NCI-H510A (cell line): Measurements from ENCODE around the gene C1QTNF8.

Experiments
- DNase-seq: peaks from one replicate; lab custom pipeline; 2025; lab: John Stamatoyannopoulos, UW

C1QTNF8 gene

DNA sequence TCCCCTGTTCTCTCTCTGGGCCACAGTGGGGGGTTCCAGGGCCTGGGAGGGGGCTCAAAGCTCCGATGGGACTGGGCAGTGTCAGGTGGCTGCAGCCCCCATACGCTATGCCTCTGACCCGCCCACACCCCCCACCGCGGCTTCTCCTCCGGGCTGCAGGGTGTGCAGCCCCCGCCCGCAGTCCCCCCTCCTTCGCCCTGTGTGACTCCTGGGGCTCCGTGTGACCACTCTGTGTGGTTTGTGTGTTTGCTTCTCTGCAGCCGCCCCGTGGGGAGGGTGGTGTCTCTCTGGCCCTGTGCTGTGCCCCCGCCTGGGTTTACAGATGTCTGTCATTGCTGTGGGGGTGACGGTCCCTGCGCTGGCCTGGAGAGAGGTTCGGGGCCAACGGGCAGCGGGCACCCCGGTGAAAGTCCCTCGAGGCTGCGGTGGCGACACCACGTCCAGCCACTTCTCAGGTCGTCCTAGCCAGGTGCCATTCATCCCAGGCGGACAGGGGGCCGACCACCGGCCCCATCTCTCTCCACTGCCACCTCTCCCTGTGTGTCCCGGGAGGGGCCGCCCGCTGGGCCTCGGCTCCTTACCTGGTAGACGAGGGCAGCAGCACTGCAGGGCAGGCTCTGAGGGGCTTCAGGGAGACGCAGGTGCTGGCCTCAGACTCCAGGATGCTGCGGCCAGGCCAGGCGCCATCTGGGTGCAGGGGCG, 18.0 kb downstream of the C1QTNF8 start:
- DNase-seq: no peak

DNA sequence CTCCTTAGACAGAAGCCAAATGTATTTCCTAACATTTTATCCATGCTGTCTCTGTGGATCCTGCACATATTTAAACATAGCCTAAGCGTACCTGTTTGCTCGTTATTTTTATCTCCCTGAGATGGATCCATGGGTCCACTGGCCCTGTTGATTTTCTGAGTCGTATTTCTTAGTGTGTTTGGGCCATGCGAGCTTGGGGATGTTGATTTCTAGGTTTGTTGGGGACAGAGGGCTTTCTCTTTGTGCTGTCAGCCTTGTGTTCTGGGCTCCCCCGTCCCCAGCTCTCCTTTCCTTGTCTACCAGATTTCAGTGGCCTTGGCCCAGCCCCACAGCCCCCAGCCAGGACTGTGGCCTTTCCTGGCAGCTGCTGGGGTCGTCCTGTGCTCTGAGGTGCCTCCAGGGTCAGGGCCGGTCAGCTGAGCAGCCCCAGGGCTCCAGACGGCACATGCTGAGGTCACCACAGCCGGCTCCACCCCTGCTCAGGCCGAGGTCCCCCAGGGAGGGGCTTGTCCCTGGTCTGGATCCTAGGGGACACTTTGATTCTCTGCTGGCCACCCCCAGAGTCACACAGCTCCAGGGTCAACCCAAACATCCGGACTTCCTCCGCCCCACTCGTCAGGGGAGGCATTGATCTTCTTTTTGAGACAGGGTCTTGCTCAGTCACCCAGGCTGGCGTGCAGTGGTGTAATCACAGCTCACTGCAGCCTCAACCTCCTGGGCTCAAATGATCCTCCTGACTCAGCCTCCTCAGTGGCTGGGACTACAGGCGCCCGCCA, 19.1 kb downstream of the C1QTNF8 start:
- no peak for DNase-seq

DNA sequence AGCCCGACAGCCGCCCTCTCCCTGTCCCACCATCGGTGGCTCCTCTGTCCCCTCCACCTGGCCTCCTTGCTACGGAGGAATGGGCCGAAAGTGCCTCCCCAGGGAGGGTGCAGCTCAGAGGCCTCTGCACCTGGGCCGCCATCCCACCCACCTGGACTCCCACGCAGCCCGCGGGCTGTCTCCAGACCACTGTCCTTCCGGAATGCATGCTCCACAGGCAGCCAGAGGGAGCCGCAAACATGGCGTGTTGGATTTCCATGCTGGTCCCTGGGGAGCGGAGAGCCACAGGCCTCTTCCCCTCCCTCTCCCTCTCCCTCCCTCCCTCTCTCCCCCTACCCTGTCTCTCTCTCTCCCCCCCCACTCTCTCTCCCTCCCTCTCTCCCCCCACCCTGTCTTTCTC, 20.5 kb downstream of the C1QTNF8 start:
- no peak for DNase-seq

DNA sequence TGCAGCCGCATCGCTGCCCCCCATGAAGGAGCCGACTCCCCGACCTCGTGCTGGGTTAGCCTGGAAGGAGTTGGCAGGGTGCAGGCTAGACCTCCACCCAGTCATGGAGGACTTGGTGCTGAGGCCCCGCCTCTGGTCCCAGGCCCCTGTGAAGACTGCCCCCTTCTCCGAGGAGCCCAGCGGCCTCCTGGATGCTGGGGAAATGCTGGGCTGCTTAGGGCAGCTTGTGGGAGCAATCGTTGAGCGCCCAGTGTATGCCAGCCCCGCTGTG, 21.7 kb downstream of the C1QTNF8 start:
- no peak for DNase-seq

DNA sequence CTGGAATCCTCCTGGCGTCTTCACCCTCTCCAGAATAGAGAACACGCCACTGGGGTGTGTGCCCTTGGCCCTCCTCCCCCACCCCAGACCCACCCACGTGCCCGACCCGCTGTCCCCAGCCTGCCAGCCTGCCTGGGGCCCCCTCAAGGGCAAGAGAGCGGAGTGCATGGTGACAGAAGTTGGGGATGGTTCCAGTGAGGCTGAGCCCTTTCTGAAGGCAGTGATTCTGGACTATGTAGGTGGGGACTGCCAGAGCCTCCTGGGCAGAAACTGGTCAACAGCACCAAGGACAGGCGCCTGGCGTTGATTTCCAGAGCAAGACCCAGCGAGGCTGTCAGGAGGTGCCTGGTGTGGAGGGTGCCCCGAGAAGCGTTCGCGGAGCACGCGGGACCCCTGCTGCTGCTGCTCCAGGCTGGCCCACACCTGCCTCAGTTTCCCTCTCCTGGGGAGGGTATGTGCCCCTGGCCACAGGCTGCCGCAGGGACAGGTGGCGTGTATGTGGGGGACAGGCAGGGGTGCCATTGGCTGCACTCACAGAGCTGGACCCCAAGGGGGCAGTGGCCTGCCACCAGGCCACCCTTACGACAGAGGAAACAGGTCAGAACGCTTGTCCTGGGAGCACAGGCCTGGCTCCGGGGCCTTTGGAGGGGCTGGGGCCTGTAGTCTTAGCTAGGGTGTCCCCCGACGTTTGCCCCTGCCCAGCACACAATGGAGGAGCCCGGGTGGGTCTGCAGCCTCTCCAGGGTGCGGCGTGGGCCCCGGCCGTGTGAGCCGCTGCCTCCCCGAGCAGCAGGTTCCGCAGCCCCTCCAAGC, 22.3 kb downstream of the C1QTNF8 start:
- DNase-seq: no peak

DNA sequence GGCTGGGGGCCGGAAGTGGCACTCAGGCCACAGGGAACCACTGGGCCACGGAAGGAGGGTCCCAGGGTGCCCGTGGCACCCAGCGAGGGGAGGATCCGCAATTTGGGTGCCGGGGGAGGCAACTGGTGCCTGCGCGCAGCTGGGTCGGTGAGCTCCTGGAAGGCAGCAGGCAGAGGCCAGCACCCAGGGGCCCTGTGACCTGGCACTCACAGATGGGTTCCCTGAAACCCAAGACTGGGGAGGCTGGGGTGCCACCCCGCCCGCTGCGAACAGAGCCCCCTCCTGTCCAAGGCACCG, 22.8 kb downstream of the C1QTNF8 start:
- DNase-seq: no peak

DNA sequence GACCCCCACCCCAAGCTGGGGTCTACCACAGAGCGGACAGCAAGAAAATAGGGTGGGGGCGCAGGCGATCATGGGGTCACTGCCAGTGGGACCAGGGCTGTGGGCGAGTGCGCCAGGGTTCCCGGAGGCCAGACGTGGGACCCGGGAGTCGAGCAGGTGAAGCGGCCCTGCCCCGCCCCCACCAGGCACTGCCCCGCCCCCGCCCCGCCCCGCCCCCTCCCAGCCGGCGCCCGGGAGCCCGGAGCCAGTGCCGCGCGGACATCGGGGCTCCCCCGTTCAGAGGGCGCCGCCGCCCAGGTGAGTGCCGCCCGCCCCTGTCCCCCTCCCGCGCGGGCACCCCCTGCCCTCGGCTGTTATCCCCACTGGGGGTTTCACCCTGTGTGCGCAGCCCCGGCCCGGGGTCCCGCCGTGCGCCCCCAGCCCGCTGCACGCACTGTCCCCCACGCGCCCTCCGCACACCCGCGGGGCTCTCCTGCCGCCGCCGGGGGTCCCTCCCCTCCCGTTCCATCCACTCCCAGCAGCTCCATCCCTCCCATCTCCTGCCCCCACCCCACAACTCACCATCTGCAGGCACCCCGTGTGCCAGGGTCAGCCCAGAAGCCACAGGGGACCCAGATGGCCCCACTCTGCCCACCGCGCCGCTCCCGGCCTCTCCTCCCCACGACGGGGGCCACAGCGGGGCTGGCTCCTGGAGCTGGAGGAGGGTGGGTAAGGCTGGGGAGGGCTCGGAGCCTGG, 23.4 kb downstream of the C1QTNF8 start, which contains the start of gene SSTR5:
SSTR5 (plus strand) TSS at position 222 of the 736 bp plus-strand sequence. CDS start 6,122 bp downstream, outside the sequence.
- no peak for DNase-seq

DNA sequence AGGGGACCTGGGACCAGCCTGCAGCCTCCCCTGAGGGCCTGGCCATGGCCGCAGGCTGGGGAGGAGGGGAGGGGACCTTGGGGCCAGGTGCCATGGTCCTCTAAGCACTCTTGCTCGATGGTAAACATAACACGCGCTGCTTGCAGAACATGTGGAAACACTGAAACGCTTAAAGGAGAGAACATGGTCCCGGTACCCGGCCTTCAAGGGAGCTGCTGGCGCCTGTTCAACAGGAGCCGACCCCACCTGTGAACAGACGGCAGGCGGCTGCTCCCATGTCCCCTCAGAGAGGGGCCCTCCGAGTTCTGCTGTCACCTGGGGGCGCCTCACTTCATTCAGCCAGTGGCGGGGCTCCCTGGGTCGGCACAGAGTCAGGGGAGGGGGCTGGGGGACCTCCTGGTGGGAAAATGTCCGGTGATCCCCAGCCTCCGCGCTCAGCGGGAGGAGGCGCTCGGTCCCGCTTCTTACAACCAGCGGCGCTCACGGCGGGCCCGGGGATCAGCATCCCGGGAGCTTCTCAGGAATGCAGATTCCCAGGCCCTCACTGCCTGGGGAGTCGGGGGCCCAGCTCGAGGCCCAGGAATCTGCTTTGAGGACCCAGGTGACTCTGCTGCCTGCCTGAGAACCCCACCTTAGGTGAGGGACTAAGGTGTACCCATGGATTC, 24.4 kb downstream of the C1QTNF8 start:
- DNase-seq: no peak

DNA sequence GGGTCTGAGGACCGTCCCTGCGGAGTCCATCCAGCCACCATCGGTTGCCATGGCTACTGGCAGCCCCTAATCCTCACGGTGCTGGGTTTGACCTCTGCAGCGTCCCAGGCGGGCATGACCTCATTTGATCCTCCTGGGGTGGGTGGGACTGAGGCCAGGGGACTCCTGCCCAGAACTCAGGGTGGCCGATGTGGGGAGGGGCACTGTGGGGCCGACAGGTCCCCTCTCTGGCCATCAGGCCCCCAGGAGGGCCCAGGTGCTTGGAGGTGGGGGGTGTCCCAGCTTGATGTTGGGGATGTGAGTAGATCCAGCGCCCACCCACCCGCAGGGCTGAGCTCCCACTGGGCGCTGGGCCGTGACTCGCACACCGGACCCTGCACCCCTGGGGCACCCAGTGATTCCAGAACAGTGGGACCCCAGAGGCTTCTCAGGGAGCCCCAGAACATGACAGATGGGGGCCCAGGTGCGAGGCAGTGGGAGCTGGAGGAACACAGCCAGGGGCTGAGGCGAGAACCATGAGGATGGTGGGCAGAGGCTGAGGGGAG, 25.1 kb downstream of the C1QTNF8 start:
- DNase-seq: no peak

DNA sequence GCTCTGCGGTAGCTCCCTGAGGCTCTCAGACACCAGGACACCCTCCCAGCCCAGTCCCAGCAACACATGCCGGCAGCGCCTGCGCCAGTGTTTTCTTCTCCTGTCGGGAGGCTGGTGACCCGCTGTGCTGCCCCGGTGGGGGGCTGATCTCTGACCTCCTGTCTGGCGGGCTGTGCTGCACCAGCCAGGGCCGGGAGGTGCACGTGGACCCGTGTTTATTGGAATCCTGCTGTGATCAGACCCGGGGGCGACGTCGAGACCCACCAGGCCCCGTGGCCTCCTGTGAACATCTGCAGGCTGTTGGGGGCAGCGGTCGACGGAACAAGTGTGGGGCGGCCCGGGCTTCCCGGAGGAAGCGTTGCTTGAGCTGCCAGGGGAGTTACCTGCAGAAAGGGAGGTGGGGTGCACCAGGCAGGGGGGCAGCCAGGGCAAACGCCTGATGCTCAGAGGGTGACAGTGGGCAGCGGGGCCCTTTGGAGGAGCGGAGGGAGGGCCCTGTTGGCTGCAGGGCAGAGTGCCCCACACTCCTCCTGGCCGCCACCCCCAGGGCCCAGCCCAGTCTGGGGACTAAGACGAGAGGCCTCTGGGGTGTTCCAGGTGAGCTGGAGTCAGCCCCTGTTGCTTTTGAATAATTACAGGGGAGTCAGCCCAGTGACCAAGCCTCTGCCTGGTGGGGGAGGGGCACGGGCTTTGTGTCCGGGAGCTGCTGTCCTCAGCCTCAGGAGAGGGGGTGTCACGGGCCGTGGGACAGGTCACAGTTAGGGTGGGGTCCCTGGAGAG, 25.8 kb downstream of the C1QTNF8 start:
- no peak for DNase-seq

DNA sequence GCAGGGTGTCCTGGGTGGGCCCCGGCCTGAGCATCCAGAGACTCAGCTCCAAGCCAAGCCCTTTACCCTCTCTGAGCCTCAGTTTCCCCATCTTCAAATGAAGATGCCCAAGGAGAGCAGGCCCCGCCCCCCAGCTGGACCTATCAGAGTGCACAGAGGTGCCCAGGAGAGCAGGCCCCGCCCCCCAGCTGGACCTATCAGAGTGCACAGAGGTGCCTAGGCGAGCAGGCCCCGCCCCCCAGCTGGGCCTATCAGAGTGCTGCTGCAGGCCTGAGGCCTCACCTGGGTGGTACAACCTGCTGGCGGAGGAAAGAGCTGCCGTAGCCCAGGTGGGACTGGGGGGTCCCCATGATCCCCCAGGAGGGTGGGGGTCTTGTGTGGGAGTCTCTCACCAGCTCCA, 26.9 kb downstream of the C1QTNF8 start:
- no peak for DNase-seq

DNA sequence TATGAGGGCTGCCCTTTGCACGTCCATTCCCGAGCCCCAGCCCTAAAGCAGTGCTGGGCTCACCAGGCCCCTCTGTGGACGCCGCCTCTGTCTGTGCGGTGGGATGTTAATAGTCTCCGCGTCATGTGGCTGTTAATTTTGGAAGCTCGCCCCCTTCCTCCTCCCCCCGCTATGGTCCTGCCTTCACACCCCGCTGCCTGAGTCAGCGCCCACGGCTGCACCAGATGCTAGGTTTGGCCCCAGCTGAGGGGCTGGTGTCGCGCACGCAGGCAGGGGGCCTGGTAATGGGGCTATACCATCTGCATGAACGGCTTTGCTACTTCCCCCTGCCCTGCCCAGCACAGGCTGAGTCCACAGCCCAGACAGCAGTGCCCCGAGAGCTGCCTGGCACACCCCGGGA, 27.6 kb downstream of the C1QTNF8 start:
- no peak for DNase-seq

DNA sequence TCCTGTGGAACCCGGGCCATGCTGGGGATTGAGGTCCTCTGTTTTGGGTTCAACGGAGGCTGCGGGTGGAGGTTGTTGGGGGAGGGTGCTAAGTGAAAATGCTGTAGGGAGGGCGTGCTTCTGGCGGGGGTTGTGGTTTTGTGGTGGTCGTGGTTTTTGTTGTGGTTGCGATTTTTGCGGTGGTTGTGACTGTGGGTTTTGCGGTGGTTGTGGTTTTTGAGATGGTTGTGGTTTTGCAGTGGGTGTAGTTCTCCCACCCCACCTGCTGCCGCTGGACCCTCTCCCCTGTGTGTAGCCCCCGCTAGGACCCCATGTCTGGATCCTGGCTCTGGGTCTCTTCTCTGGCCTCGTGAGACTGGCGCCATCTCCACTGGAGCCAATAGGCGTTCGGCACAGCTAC, 28.4 kb downstream of the C1QTNF8 start:
- DNase-seq: no peak

DNA sequence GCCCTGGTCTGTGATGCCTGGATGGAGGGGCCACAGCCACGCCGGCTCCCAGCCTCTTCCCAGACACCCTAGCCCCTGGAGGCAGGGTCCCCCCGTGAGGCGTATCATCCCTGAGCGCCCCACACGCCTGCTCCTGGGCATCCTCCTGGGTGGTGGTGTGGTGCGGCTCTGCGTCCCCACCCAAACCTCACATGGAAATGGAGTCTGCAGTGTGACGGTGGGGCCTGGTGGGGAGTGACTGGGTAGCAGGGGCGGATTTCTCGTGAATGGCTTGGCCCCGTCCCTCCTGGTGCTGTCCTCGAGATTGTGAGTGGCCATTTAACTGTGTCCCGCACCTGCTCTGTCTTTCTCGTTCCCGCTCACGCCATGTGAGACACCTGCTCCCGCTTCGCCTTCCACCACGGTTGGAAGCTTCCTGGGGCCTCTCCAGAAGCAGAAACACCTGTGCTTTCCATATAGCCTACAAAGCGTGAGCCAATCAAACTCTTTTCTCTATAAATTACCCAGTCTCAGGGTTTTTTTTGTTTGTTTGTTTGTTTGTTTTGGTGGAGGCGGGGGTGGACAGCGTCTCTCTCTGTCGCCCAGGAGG, 29.4 kb downstream of the C1QTNF8 start:
- DNase-seq: no peak

DNA sequence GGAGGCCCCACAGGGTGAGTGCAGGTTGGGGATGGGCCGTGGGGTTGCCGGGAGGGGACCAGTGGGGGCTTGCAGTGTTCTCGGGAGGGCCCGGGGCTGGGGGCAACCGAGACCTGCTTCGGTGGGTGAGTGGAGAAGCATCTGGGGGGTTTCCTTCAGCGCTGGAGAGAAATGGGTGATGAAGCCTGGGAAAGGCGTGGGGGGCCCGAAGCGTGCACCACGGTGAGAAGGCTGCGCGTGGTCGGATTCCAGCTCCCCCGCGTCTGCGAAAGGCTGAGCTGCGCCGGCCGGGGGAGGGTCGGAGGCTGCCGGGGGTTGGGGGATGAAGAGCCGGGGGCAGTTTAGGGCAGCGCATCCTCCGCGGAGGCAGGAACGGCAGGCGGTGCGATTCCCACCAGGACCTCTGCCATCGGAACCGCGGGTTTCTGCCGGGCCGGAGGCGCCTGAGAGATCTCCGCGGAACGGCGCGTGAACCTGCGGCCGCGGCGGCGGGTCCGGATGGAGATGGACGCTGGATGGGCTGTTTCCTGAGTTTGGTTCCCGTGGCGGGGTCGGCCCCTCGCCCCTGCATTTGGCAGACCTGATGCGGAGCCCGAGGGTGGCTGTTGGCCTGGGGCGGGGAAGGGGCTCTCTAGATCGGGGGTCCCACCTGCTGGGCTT, 30.4 kb downstream of the C1QTNF8 start:
- DNase-seq: no peak

DNA sequence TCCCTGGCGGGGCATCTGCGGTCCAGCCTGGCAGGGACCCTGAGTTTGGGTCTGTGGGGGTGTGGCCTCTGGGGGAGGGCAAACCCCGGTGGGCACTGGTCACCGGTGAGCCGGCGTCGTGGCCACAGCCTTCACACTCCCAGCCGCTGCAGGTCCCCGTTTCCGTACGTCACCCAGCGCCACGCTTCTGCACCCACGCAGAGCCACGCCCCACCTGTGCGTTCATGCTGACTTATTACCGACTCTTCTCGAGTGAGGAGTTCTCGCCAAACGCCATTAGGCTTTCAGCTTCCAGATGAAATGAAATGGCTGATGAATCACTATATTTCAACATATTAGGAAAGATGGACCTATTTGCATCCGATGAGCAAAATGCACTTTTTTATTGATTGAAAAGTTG, 32.3 kb downstream of the C1QTNF8 start:
- no peak for DNase-seq

DNA sequence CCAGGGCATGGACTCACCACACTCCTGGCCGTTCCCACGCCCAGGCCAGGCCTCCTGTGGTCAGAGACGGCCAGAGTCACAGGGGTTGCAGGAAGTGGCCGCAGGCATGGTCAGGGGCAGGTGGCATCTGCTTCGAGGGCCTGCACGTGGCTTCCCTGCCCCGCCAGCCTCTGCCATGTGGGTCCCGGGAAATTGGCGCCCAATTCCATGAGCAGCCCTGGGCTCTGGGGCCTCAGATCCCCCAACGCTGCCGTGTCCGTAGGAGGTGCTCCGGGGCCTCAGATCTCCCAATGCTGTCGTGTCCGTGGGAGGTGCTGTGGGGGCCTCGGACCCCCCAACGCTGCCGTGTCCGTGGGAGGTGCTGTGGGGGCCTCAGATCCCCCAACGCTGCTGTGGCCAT, 33.1 kb downstream of the C1QTNF8 start:
- DNase-seq: no peak

DNA sequence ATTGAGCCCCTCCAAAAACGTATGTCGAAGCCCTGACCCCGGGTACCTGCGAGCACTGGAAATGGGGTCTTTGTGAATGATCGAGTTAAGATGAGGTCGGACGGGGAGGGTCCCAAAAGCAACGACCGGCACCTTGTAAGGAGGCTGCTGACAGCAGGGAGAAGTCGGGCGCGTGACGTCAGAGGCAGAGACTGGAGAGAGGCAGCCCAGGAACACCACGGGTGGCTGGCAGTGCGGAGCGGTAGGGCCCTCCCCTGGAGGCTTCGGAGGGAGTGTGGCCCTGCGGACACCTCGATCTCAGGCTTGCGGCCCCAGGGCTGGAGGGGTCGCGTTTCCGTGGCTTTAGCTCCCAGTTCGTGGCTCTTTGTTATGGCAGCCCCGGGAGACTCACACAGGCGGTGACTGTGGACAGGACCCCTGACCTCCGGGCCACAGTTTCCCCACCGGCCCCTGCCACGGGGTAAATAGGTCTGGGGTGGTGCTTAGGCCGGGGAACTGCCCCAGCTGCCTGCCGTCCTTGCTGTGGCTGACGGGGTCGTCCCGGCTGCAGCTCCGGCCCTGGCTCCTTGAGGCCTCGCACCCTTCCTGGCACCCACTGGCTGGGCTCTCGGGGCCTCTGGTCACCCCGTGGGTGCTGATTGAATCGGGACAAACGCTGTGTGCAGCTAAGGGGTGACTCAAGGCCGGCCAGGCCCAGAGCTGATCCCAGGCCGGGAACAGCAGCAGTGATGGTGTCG, 34.1 kb downstream of the C1QTNF8 start:
- no peak for DNase-seq
